Stimulated activated CD8-positive, alpha-beta memory T cell treated with anti-CD3 and anti-CD28 coated beads, Interleukin-7, amount 100 ng/mL, for 1 hour (primary cell): ENCODE data around the gene ABCA10.
"Not testable (repeated sequence)": the region's sequence is repeated elsewhere in the genome, so short reads cannot be mapped to it uniquely, and the experiment has no call there.

ENCODE experiments used
- DNase-seq, 2 donors: peaks; one replicate each; pipeline ENCODE4 v3.0.0-alpha.2; 2020; ENCODE audit warnings: low read depth in 2 of 2

The ABCA10 gene

DNA sequence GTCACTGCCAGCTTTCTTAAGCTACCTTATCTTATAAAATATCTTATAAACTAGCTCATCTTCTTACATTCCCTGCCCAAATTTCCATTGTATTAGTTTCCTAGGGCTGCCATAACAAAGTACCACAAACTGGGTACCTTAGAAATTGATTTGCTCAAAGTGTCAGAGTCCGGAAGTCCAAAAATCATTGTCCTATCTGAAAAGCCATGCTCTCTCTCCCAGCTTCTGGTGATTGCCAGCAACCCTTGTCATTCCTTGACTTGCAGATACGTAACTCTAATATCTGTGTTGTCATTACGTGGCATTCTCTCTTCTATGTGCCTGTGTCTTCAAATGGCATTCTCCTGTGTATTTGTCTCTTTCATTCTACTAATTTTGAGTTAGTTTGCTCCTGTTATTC lies 2.3 kb upstream of the ABCA10 start:
- DNase-seq, result no peak

DNA sequence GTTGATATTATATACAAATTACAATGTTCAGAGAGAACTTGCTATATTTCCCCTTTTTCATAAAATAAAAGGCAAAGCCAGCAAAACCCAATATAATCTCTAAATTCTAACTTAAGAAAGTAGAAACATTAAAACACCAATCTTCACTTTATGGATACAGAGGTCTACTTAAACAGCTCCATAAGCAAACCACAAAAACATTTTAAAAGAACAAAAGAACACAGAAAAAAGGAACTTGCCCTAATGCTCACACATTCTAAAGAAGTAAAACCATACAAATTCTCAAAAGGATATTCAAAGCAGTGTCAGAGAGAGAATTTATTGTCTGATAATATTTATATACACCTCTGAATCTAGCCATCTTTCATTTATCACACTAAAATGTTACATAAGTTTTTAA lies 606 bp downstream of the ABCA10 start:
- no peak for DNase-seq

DNA sequence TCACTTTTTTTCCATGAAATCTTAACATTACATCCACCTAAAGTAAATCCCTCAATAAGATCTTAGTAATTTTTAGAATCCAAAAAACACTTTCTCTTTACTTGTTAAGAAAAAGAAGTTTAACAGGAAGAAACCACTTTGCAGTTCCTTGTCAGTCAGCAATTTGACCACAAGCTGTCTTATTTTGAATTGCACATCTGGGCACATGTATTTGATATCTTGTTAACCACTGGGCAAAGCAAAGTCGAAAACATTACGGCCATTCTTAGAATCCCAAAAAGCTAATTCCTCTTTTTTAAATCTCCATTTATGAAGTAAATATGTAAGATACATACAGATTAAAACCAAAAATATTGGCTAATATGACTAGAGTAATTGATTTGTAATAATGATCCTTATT lies 1.1 kb downstream of the ABCA10 start:
- no peak for DNase-seq

GRCh38 chr17:69223809-69224208 lies 4.8 kb downstream of the ABCA10 start:
- DNase-seq, result no peak

DNA sequence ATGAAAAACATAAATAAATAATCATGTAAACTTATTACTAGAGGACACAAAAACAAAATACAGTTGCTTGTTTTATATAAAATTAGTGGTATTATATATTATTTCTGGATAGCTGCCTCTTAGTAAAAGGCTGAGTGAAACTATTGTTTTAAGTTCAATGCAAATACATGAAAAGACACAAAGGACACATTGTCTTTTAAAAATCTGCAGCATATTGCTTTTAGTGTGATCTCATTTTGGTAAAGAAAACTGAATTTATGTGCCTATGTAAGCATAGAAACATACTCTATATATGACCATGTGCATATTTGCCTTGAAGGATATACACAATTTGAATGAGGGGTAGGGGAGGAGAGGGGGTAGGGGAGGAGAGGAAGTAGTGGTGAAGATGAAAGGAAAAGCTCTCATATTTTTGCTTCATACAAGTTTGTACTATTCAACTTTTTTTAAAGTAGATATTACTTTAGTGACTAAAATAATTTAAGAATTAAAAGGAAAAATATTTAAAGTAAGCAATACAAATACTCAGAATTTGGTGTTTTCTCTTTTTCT lies 5.8 kb downstream of the ABCA10 start:
- no peak for DNase-seq

- no peak for DNase-seq
These were observed 8.5 kb downstream of the ABCA10 start for GRCh38 chr17:69220098-69220497.

- DNase-seq, result no peak
These were observed 9.6 kb downstream of the ABCA10 start for GRCh38 chr17:69218986-69219385.

GRCh38 chr17:69213059-69213813 lies 15.4 kb downstream of the ABCA10 start:
- no peak for DNase-seq

DNA sequence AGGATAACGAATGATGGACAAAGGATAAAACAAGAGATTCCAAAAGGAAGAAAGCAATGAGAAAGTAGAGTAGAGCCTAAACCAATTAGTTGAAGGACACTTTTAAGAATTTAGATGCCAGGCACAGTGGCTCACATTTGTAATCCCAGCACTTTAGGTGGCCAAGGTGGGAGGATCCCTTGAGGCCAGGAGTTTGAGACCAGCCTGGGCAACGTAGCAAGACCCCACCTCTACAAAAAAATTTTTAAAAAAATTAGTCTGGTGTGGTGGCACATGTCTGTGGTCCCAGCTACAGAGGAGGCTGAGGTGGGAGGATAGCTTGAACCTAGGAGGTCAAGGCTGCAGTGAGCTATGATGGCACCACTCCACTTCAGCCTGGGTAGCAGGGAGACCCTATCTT lies 20.0 kb downstream of the ABCA10 start:
- DNase-seq, result no peak

- no peak for DNase-seq
These were observed 21.5 kb downstream of the ABCA10 start for GRCh38 chr17:69207151-69207550.

- no peak for DNase-seq
These were observed 30.4 kb downstream of the ABCA10 start for GRCh38 chr17:69198238-69198637.

DNA sequence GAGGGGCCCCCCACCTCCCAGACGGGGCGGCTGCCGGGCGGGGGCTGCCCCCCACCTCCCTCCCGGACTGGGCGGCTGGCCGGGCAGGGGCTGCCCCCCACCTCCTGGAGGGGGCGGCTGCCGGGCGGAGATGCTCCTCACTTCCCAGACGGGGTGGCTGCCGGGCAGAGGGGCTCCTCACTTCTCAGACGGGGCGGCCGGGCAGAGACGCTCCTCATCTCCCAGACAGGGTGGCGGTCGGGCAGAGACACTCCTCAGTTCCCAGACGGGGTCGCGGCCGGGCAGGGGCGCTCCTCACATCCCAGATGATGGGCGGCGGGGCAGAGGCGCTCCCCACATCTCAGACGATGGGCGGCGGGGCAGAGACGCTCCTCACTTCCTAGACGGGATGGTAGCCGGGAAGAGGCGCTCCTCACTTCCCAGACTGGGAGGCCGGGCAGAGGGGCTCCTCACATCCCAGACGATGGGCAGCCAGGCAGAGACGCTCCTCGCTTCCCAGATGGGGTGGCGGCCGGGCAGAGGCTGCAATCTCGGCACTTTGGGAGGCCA lies 32.4 kb downstream of the ABCA10 start:
- DNase-seq, result not testable (repeated sequence)

DNA sequence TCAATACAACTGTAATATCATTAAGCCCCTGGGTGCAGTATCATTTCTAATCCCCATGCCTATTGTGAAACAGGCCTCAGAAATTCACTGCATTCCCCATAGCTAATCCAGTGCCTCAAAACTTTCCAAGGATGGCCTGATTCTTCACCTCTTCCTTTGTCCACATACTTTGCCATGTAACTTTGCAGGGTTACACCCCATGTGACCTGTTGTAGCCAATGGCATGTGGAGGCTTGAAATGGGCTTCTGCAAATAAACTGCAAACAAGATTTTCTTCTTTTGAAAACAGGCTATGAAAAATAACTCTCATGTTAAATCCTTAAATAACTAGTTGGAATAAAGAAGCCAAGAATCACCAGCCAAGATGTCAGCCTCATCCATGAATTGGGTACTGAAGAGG lies 35.9 kb downstream of the ABCA10 start:
- DNase-seq, result no peak

DNA sequence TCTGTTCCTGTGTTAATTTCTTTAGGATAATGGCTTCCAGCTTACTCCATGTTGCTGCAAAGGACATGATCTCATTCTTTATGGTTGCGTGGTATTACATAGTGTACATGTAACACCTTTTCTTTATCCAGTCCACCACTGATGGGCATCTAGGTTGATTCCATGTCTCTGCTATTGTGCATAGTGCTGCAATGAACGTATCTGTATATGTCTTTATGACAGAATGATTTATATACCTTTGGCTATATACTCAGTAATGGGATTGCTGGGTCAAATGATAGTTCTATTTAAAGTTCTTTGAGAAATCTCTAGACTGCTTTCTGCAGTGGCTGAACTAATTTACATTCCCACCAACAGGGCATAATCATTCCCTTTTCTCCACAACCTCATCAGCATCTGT lies 39.8 kb downstream of the ABCA10 start:
- DNase-seq, result no peak

DNA sequence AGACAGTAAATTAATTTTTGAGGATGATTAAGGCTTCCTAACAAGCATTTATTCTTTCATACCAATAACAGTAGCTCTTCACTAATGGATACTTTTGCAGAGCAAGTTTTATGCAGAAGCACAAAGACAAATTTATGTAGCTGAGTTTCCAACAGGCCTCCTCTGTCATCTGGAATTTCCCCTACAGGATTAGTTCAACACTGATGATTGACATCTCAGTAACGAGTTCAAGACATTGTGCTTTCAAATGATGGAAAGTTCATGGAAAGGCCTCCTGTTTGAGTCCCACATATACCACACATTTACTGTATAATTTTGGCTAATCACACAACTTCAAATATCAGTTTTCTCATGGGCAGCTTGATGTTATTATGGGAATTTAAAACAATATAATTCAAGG lies 40.6 kb downstream of the ABCA10 start:
- no peak for DNase-seq

GRCh38 chr17:69187294-69187693 lies 41.3 kb downstream of the ABCA10 start:
- no peak for DNase-seq

GRCh38 chr17:69179227-69179952 lies 49.2 kb downstream of the ABCA10 start:
- DNase-seq, result no peak

DNA sequence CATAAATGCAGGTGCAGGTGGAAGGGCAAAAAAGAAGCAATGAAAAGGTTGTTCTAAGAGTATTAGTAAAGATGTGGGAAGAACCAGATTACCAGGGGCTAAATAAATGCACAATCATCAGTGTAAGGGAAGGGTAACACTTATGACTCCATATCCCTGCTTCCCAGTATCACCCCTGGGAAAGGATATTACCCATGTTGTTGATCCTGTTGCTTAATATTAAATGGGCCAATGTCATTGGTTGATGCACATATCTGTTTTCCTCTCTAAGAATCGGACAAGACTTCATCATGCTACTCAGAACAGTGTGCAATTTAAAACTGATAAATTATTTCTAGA lies 52.2 kb downstream of the ABCA10 start:
- DNase-seq, result no peak

- DNase-seq, result no peak
These were observed 52.8 kb downstream of the ABCA10 start for GRCh38 chr17:69175625-69176456.

- no peak for DNase-seq
These were observed 53.4 kb downstream of the ABCA10 start for GRCh38 chr17:69175262-69175624.

GRCh38 chr17:69173118-69173517 lies 55.5 kb downstream of the ABCA10 start:
- DNase-seq, result no peak

GRCh38 chr17:69170377-69170776 lies 58.2 kb downstream of the ABCA10 start:
- DNase-seq, result no peak
